ENCODE data around the gene ARL8A.

The ARL8A gene

GRCh38 chr1:202144402-202145067 lies at the start of gene ARL8A:
Gene ARL8A (minus strand): TSS chr1:202144737. CDS start chr1:202144572, 165 bp downstream.
- TF ChIP-seq GATA2 (IDR thresholded peaks at IDR 0.05; ENCODE audit: low read depth, low read length) (no peak), GATA3 (IDR thresholded peaks at IDR 0.05; ENCODE audit: low read depth, low read length) (no peak)

GRCh38 chr1:202194328-202194648 lies 49.8 kb upstream of the ARL8A start:
- TF ChIP-seq GATA2 (IDR thresholded peaks at IDR 0.05; ENCODE audit: low read depth, low read length) (no peak), GATA3 (IDR thresholded peaks at IDR 0.05; ENCODE audit: low read depth, low read length) (no peak)

GRCh38 chr1:202193614-202194327 lies 49.2 kb upstream of the ARL8A start, which contains the start of gene LGR6:
Gene LGR6 (plus strand): TSS chr1:202193799. CDS start chr1:202193990, 191 bp downstream.
- TF ChIP-seq GATA3 (IDR thresholded peaks at IDR 0.05; ENCODE audit: low read depth, low read length) (no peak), GATA2 (IDR thresholded peaks at IDR 0.05; ENCODE audit: low read depth, low read length) (no peak)

GRCh38 chr1:202192770-202193613 lies 48.5 kb upstream of the ARL8A start:
- no peak for TF ChIP-seq GATA2 (IDR thresholded peaks at IDR 0.05; ENCODE audit: low read depth, low read length)
- TF ChIP-seq GATA3 (IDR thresholded peaks at IDR 0.05; ENCODE audit: low read depth, low read length): no peak

GRCh38 chr1:202189918-202190715 lies 45.6 kb upstream of the ARL8A start:
- TF ChIP-seq GATA2 (IDR thresholded peaks at IDR 0.05; ENCODE audit: low read depth, low read length) (no peak), GATA3 (IDR thresholded peaks at IDR 0.05; ENCODE audit: low read depth, low read length) (no peak)

- TF ChIP-seq GATA3 (IDR thresholded peaks at IDR 0.05; ENCODE audit: low read depth, low read length) (no peak), GATA2 (IDR thresholded peaks at IDR 0.05; ENCODE audit: low read depth, low read length) (no peak)
Observed at GRCh38 chr1:202189001-202189790, 44.7 kb upstream of the ARL8A start.

- TF ChIP-seq GATA2 (IDR thresholded peaks at IDR 0.05; ENCODE audit: low read depth, low read length) (no peak), GATA3 (IDR thresholded peaks at IDR 0.05; ENCODE audit: low read depth, low read length) (no peak)
Observed at GRCh38 chr1:202187697-202188407, 43.3 kb upstream of the ARL8A start.

GRCh38 chr1:202187041-202187671 lies 42.6 kb upstream of the ARL8A start:
- TF ChIP-seq GATA3 (IDR thresholded peaks at IDR 0.05; ENCODE audit: low read depth, low read length) (no peak), GATA2 (IDR thresholded peaks at IDR 0.05; ENCODE audit: low read depth, low read length) (no peak)

GRCh38 chr1:202186327-202186726 lies 41.8 kb upstream of the ARL8A start:
- TF ChIP-seq GATA2 (IDR thresholded peaks at IDR 0.05; ENCODE audit: low read depth, low read length) (no peak), GATA3 (IDR thresholded peaks at IDR 0.05; ENCODE audit: low read depth, low read length) (no peak)

- TF ChIP-seq GATA3 (IDR thresholded peaks at IDR 0.05; ENCODE audit: low read depth, low read length) (no peak), GATA2 (IDR thresholded peaks at IDR 0.05; ENCODE audit: low read depth, low read length) (no peak)
Observed at GRCh38 chr1:202184750-202185460, 40.4 kb upstream of the ARL8A start.

Measured in SH-SY5Y (cell line).